Upper lobe of left lung (tissue), 6 donors: ENCODE measurements around the gene FTO. TPM values are rescaled to one million over a fixed set of nuclear protein-coding genes. Genes with fewer than 3 reads are reported as not detected.

Source experiments
- ATAC-seq, 2 donors: fragments of 200-7000 bp; cut with Tn5 transposase; one replicate each; pipeline ENCODE4 v1.9.1; 2022; ENCODE audit warnings: mild to moderate bottlenecking in 2 of 2, moderate library complexity in 2 of 2; ENCODE audit not compliant: low FRiP score in 2 of 2
- DNase-seq, 2 donors: peaks; one replicate each; pipeline ENCODE4 v3.0.0-alpha.2; 2019 to 2020
- H3K27ac ChIP-seq, 4 donors: fragments of 200-600 bp; sonication (generic); one replicate each; pipeline ENCODE4 v1.5.1; 2016 to 2019
- H3K27me3 ChIP-seq, 4 donors: fragments of 200-600 bp; sonication (generic); one replicate each; pipeline ENCODE4 v1.5.1; 2017 to 2019
- H3K36me3 ChIP-seq, 4 donors: fragments of 200-600 bp; sonication (generic); one replicate each; pipeline ENCODE4 v1.5.1; 2016 to 2019
- H3K4me1 ChIP-seq, 4 donors: fragments of 200-600 bp; sonication (generic); one replicate each; pipeline ENCODE4 v1.5.1; 2018 to 2019
- H3K4me3 ChIP-seq, 4 donors: fragments of 200-600 bp; sonication (generic); one replicate each; pipeline ENCODE4 v1.5.1; 2017 to 2019; ENCODE audit warnings: mild to moderate bottlenecking in 2 of 4, moderate library complexity in 1 of 4
- H3K9me3 ChIP-seq, 4 donors: fragments of 200-600 bp; sonication (generic); one replicate each; pipeline ENCODE4 v1.5.1; 2018 to 2019
- CTCF ChIP-seq, 6 experiments: fragments of 450-650 bp in 4 of 6; fragments of 200-600 bp in 2 of 6; sonication (generic) in 2 of 6; IDR thresholded peaks; one replicate each; pipeline ENCODE4 v1.5.1; 2016 to 2019; ENCODE audit warnings: antibody characterized with exemption in 6 of 6
- EP300 ChIP-seq, 4 donors: sonication (generic); formaldehyde crosslinking; IDR thresholded peaks; one replicate each; pipeline ENCODE4 v1.5.1; 2017; ENCODE audit warnings: antibody characterized with exemption in 4 of 4, control low read depth in 2 of 4
- POLR2A ChIP-seq, 4 donors: fragments of 450-650 bp; IDR thresholded peaks; one replicate each; pipeline ENCODE4 v1.5.1; 2016 to 2017; ENCODE audit warnings: antibody characterized with exemption in 4 of 4, mild to moderate bottlenecking in 2 of 4
- POLR2AphosphoS5 ChIP-seq, 2 donors: sonication (generic); formaldehyde crosslinking; IDR thresholded peaks; one replicate each; pipeline ENCODE4 v1.5.1; 2017; ENCODE audit warnings: antibody characterized with exemption in 2 of 2
- WGBS, 2 donors: methylation state at CpG; one replicate each; pipeline ENCODE4 v1.1.5; 2017 to 2018; 5-methylcytosine and 5-hydroxymethylcytosine counted together
- total RNA-seq, 6 donors: library from RNA; depleted of rRNA in 4 of 6; stranded (reverse); fragments of >200 nt in 4 of 6; gene quantifications; one replicate each; pipeline versions ENCODE4 v1.1.0 to v1.2.1, GENCODE V29; 2016 to 2021
- donor health status: DM: no; HTN: no; CAD: no; lungs with moderate emphysema.
- donor health status: DM: no; HTN: yes; CAD: no; lungs with severe emphysema.

Gene FTO
- total RNA-seq, 6 donors from 2014 or later: 62.9 to 114 (median 75.4) TPM

DNA sequence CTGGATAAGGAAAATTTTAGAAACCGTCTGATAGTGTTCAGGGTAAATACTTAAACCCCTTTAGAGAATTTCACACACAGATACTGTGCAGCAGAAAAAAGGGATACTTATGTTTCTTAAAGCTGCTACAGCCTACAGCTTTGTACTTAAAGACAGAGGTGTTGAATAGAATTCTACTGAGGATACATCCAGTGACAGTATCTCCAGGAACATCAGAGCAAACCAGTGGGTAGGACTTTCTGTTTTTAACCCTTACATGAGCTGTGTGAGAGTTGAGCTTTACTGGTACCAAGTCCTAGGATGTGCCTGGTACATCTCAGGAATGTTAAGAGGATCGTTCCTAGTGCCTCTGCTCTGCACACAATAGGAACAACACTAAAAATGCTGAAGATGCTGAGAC, 191.5 kb downstream of the FTO start:
- WGBS, 2 donors: 57 to 67% methylated on average over 2 of the region's 2 CpGs
- no peak overlapping the region for H3K4me3 ChIP-seq
- ATAC-seq: no peak
- no peak for DNase-seq
- no peak for TF ChIP-seq EP300 (IDR thresholded peaks at IDR 0.05)
- TF ChIP-seq POLR2A (IDR thresholded peaks at IDR 0.05): no peak
- TF ChIP-seq CTCF (IDR thresholded peaks at IDR 0.05): no peak
- TF ChIP-seq POLR2AphosphoS5 (IDR thresholded peaks at IDR 0.05): no peak
- H3K36me3 ChIP-seq: no peaks in the 10 kb centered on the region
- no peaks in the 10 kb centered on the region for H3K27me3 ChIP-seq
- H3K9me3 ChIP-seq: no peaks in the 10 kb centered on the region
- peaks cover 20 to 32% (median 27%) of the 10 kb centered on the region in 4 donors for H3K4me1 ChIP-seq
- H3K27ac ChIP-seq: no peak overlapping the region

- Histone ChIP-seq H3K27me3 (no peaks in the 10 kb centered on the region), H3K9me3 (no peaks in the 10 kb centered on the region), H3K4me1 (peaks cover 20 to 32% (median 27%) of the 10 kb centered on the region in 4 donors), H3K4me3 (no peak overlapping the region), H3K27ac (no peak overlapping the region), H3K36me3 (no peaks in the 10 kb centered on the region)
- DNase-seq: no peak
- TF ChIP-seq EP300 (IDR thresholded peaks at IDR 0.05) (no peak), CTCF (IDR thresholded peaks at IDR 0.05) (no peak), POLR2AphosphoS5 (IDR thresholded peaks at IDR 0.05) (no peak), POLR2A (IDR thresholded peaks at IDR 0.05) (no peak)
- no peak for ATAC-seq
- WGBS, 2 donors: 95 to 98% methylated on average over 2 of the region's 2 CpGs
Observed at GRCh38 chr16:53895851-53896250, 191.9 kb downstream of the FTO start.

- ATAC-seq (no peak), DNase-seq (no peak)
- 81 to 90% methylated on average over 7 of the region's 7 CpGs for WGBS, 2 donors
- no peaks in the 10 kb centered on the region for H3K36me3 ChIP-seq
- TF ChIP-seq EP300 (IDR thresholded peaks at IDR 0.05): no peak
- TF ChIP-seq CTCF (IDR thresholded peaks at IDR 0.05): no peak
- TF ChIP-seq POLR2A (IDR thresholded peaks at IDR 0.05): no peak
- no peak for TF ChIP-seq POLR2AphosphoS5 (IDR thresholded peaks at IDR 0.05)
- H3K4me3 ChIP-seq: no peak overlapping the region
- no peaks in the 10 kb centered on the region for H3K27me3 ChIP-seq
- peaks cover 20 to 32% (median 27%) of the 10 kb centered on the region in 4 donors for H3K4me1 ChIP-seq
- H3K27ac ChIP-seq: no peak overlapping the region
- no peaks in the 10 kb centered on the region for H3K9me3 ChIP-seq
Observed at GRCh38 chr16:53896722-53897121, 192.8 kb downstream of the FTO start.

DNA sequence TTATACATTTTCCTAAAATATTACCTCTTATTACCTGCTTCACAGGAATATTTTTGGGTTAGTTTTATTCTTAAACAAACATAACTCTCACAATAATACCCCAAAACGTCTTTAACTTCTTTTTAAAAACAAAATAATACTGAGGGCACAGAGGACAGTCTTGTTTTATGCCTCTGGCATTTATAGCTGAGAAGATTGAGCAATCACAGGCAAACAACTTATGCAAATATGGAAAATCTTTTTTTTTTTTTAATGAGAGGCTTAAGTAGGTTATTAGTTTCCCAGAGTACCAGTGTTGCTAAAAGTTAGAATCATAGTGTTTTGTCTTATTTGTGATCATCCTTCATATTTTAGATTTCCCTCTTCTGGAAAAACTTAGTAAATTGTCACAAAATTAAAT, 195.0 kb downstream of the FTO start:
- no peaks in the 10 kb centered on the region for H3K27me3 ChIP-seq
- no peaks in the 10 kb centered on the region for H3K36me3 ChIP-seq
- TF ChIP-seq EP300 (IDR thresholded peaks at IDR 0.05): no peak
- no peak for TF ChIP-seq POLR2A (IDR thresholded peaks at IDR 0.05)
- no peak for TF ChIP-seq POLR2AphosphoS5 (IDR thresholded peaks at IDR 0.05)
- no peak for TF ChIP-seq CTCF (IDR thresholded peaks at IDR 0.05)
- DNase-seq (no peak), ATAC-seq (no peak)
- no peak overlapping the region for H3K4me3 ChIP-seq
- no peak overlapping the region for H3K27ac ChIP-seq
- peaks cover 10 to 13% (median 11%) of the 10 kb centered on the region in 4 donors for H3K4me1 ChIP-seq
- H3K9me3 ChIP-seq: no peaks in the 10 kb centered on the region
- 53 to 62% methylated on average over 1 of the region's 1 CpG for WGBS, 2 donors

GRCh38 chr16:53899431-53899830, 195.5 kb downstream of the FTO start:
- no peaks in the 10 kb centered on the region for H3K27me3 ChIP-seq
- no peak for ATAC-seq
- peaks cover 7 to 11% (median 7%) of the 10 kb centered on the region in 4 donors for H3K4me1 ChIP-seq
- H3K4me3 ChIP-seq: no peak overlapping the region
- H3K36me3 ChIP-seq: no peaks in the 10 kb centered on the region
- no peak overlapping the region for H3K27ac ChIP-seq
- DNase-seq: no peak
- H3K9me3 ChIP-seq: no peaks in the 10 kb centered on the region
- WGBS, 2 donors: 88 to 95% methylated on average over 1 of the region's 1 CpG
- TF ChIP-seq CTCF (IDR thresholded peaks at IDR 0.05) (no peak), EP300 (IDR thresholded peaks at IDR 0.05) (no peak)
